Smooth muscle cell (in vitro differentiated cells): ENCODE data around the gene RNF144A. TPM values are rescaled to one million over a fixed set of nuclear protein-coding genes. Genes with fewer than 3 reads are reported as not detected.

ENCODE experiments used
- DNase-seq: peaks from one replicate; lab custom pipeline; 2025; ENCODE audit not compliant: unreplicated experiment; lab: John Stamatoyannopoulos, UW
- H2AFZ ChIP-seq: fragments of 200-600 bp; sonication (generic); 2 replicates; pipeline ENCODE4 v1.6.0; 2016; ENCODE audit warnings: antibody characterized with exemption, low read depth, mild to moderate bottlenecking
- H3F3A ChIP-seq: fragments of 200-600 bp; sonication (generic); 2 replicates; pipeline ENCODE4 v1.6.0; 2017; ENCODE audit warnings: antibody characterized with exemption, low read depth
- H3K27ac ChIP-seq: fragments of 200-600 bp; sonication (generic); 2 replicates; pipeline ENCODE4 v1.5.1; 2016; ENCODE audit warnings: low read depth, mild to moderate bottlenecking
- H3K27me3 ChIP-seq: fragments of 200-600 bp; sonication (generic); 2 replicates; pipeline ENCODE4 v1.6.1; 2016; ENCODE audit warnings: low read depth, mild to moderate bottlenecking
- H3K36me3 ChIP-seq: fragments of 200-600 bp; sonication (generic); 2 replicates; pipeline ENCODE4 v1.5.1; 2016; ENCODE audit warnings: low read depth
- H3K4me1 ChIP-seq: fragments of 200-600 bp; sonication (generic); 2 replicates; pipeline ENCODE4 v1.5.1; 2016; ENCODE audit warnings: low read depth
- H3K4me2 ChIP-seq: fragments of 200-600 bp; sonication (generic); 2 replicates; pipeline ENCODE4 v1.6.0; 2016; ENCODE audit warnings: mild to moderate bottlenecking
- H3K4me3 ChIP-seq: fragments of 200-600 bp; sonication (generic); 2 replicates; pipeline ENCODE4 v1.5.1; 2016; ENCODE audit warnings: mild to moderate bottlenecking
- H3K79me2 ChIP-seq: fragments of 200-600 bp; sonication (generic); 2 replicates; pipeline ENCODE4 v1.6.0; 2016; ENCODE audit warnings: low read depth, mild to moderate bottlenecking
- H3K9ac ChIP-seq: fragments of 200-600 bp; sonication (generic); 2 replicates; pipeline ENCODE4 v1.6.0; 2016; ENCODE audit warnings: low read depth
- H3K9me3 ChIP-seq: fragments of 200-600 bp; sonication (generic); replicated peaks from 2 replicates; pipeline ENCODE4 v1.5.1; 2016; ENCODE audit warnings: low read depth
- H4K20me1 ChIP-seq: fragments of 200-600 bp; sonication (generic); 2 replicates; pipeline ENCODE4 v1.6.0; 2016; ENCODE audit warnings: low read depth
- CTCF ChIP-seq: fragments of 200-600 bp; sonication (generic); IDR thresholded peaks from 2 replicates; pipeline ENCODE4 v1.5.1; 2017; ENCODE audit warnings: borderline replicate concordance, mild to moderate bottlenecking, antibody characterized with exemption; ENCODE audit not compliant: insufficient read depth, poor library complexity, severe bottlenecking
- WGBS: methylation state at CpG from one replicate; pipeline ENCODE4 v1.1.7; 2016; ENCODE audit warnings: low lambda C conversion rate; 5-methylcytosine and 5-hydroxymethylcytosine counted together
- polyA plus RNA-seq: library from polyadenylated mRNA; unstranded; fragments of >200 nt; fragmentation: Nextera tagmentation; extraction: Ambion mirVana; gene quantifications from 2 replicates; pipeline ENCODE4 v1.2.1, GENCODE V29; 2016
- total RNA-seq: library from RNA; depleted of rRNA; stranded (reverse); fragments of >200 nt; gene quantifications from 2 replicates; pipeline ENCODE4 v1.2.3, GENCODE V29; 2014

RNF144A gene
- total and polyA plus RNA-seq, 2 experiments from 2014 or later = 10.0 to 23.3 TPM

- TF ChIP-seq CTCF = no peak
- Histone ChIP-seq H3K79me2 (no peaks in the 10 kb centered on the region), H3K27me3 (no peaks in the 10 kb centered on the region), H3K9ac (no peak overlapping the region), H3K4me3 (no peak overlapping the region), H4K20me1 (peaks cover 4% of the 10 kb centered on the region), H3K9me3 (no peaks in the 10 kb centered on the region), H3K4me1 (peaks cover 9% of the 10 kb centered on the region), H3K36me3 (no peaks in the 10 kb centered on the region), H3F3A (peaks cover 5% of the 10 kb centered on the region), H3K4me2 (no peak overlapping the region), H2AFZ (no peak overlapping the region), H3K27ac (no peak overlapping the region)
- WGBS = 95% methylated on average over 5 of the region's 5 CpGs
- DNase-seq = no peak
Observed at GRCh38 chr2:6944555-6944954, 27.3 kb downstream of the RNF144A start.

- Histone ChIP-seq H3K4me1 (peaks cover 7% of the 10 kb centered on the region), H3K36me3 (no peaks in the 10 kb centered on the region), H3K9me3 (no peaks in the 10 kb centered on the region), H2AFZ (no peak overlapping the region), H3K4me2 (peak overlapping the region; percentile 81), H3K9ac (no peak overlapping the region), H3K79me2 (no peaks in the 10 kb centered on the region), H3F3A (peaks cover 5% of the 10 kb centered on the region), H3K27ac (peak overlapping the region; percentile 87), H4K20me1 (no peaks in the 10 kb centered on the region), H3K4me3 (no peak overlapping the region), H3K27me3 (no peaks in the 10 kb centered on the region)
- WGBS = 98% methylated on average over 9 of the region's 9 CpGs
- no peak for DNase-seq
- no peak for TF ChIP-seq CTCF
Observed at GRCh38 chr2:6945087-6945813, 28.0 kb downstream of the RNF144A start.

- H3K9me3 ChIP-seq = no peaks in the 10 kb centered on the region
- H3K36me3 ChIP-seq = no peaks in the 10 kb centered on the region
- DNase-seq = no peak
- H3F3A ChIP-seq = peaks cover 5% of the 10 kb centered on the region
- peak overlapping the region; percentile 87 for H3K27ac ChIP-seq
- H3K4me1 ChIP-seq = peaks cover 5% of the 10 kb centered on the region
- H3K79me2 ChIP-seq = no peaks in the 10 kb centered on the region
- no peak overlapping the region for H2AFZ ChIP-seq
- no peaks in the 10 kb centered on the region for H3K27me3 ChIP-seq
- TF ChIP-seq CTCF = no peak
- no peak overlapping the region for H3K4me3 ChIP-seq
- no peaks in the 10 kb centered on the region for H4K20me1 ChIP-seq
- H3K9ac ChIP-seq = no peak overlapping the region
- peak overlapping the region; percentile 81 for H3K4me2 ChIP-seq
Observed at GRCh38 chr2:6945821-6946220, 28.6 kb downstream of the RNF144A start.

- peak overlapping the region; percentile 55 for H3K9ac ChIP-seq
- no peak for DNase-seq
Observed at GRCh38 chr2:6946722-6947121, 29.5 kb downstream of the RNF144A start.

More at GRCh38 chr2:6946722-6947121, 29.5 kb downstream of the RNF144A start:
- H4K20me1 ChIP-seq = no peaks in the 10 kb centered on the region
- no peaks in the 10 kb centered on the region for H3K9me3 ChIP-seq
- H3K36me3 ChIP-seq = no peaks in the 10 kb centered on the region
- peak overlapping the region; percentile 87 for H3K27ac ChIP-seq
- H3K4me1 ChIP-seq = peaks cover 5% of the 10 kb centered on the region
- TF ChIP-seq CTCF = no peak
- no peak overlapping the region for H3K4me3 ChIP-seq
- H3K4me2 ChIP-seq = peak overlapping the region; percentile 81
- WGBS = 64% methylated on average over 2 of the region's 2 CpGs
- H2AFZ ChIP-seq = no peak overlapping the region
- no peaks in the 10 kb centered on the region for H3K79me2 ChIP-seq
- H3K27me3 ChIP-seq = no peaks in the 10 kb centered on the region
- H3F3A ChIP-seq = peaks cover 5% of the 10 kb centered on the region
